IMR-90 (cell line): ENCODE results near the gene DPP8. TPM values are rescaled to one million over a fixed set of nuclear protein-coding genes. Genes with fewer than 3 reads are reported as not detected.

Source experiments
- ATAC-seq: fragments of 200-7000 bp; cut with Tn5 transposase; 2 replicates; pipeline ENCODE4 v1.9.1; 2020; ENCODE audit warnings: low read depth, mild to moderate bottlenecking, moderate library complexity
- BruUV-seq: library from RNA; stranded (reverse); fragments of 400-500 nt; replicated peaks from 2 replicates; lab custom pipeline; 2021; lab: Mats Ljungman, UMichigan
- CTCF ChIA-PET: fragments of 300-600 bp; formaldehyde crosslinking; extraction: SDS; loops from one replicate; lab custom pipeline; 2021; ENCODE audit warnings: antibody characterized with exemption; lab: Yijun Ruan, JAX
- POLR2A ChIA-PET: fragments of 300-600 bp; sonication (Branson Sonifier 250); formaldehyde crosslinking; loops from one replicate; lab custom pipeline; 2022; ENCODE audit warnings: antibody characterized with exemption; ENCODE audit not compliant: unreplicated experiment; lab: Charles Lee
- DNase-seq: peaks from one replicate; pipeline ENCODE4 v3.0.0; 2013
- H2AFZ ChIP-seq: replicated peaks from 2 replicates; pipeline ENCODE3; 2013; ENCODE audit warnings: low read length, mild to moderate bottlenecking; ENCODE audit not compliant: poor library complexity
- H2AK5ac ChIP-seq: 2 replicates; pipeline ENCODE4 v1.6.1; 2013; ENCODE audit warnings: low read depth, low read length, inconsistent platforms
- H2AK9ac ChIP-seq: replicated peaks from 2 replicates; pipeline ENCODE3; 2013; ENCODE audit warnings: mild to moderate bottlenecking, low read depth, low read length, moderate library complexity; ENCODE audit not compliant: poor library complexity
- H2BK120ac ChIP-seq: 2 replicates; pipeline ENCODE4 v1.6.1; 2013; ENCODE audit warnings: low read depth, low read length, inconsistent platforms
- H2BK15ac ChIP-seq: 3 replicates; pipeline ENCODE4 v1.6.1; 2013; ENCODE audit warnings: low read depth, low read length, inconsistent platforms
- H2BK20ac ChIP-seq: 2 replicates; pipeline ENCODE4 v1.6.1; 2013; ENCODE audit warnings: low read depth, mild to moderate bottlenecking, inconsistent platforms, low read length, moderate library complexity
- H2BK5ac ChIP-seq: 2 replicates; pipeline ENCODE4 v1.6.1; 2013; ENCODE audit warnings: mild to moderate bottlenecking, low read depth, low read length, inconsistent platforms; ENCODE audit not compliant: poor library complexity, severe bottlenecking
- H3K14ac ChIP-seq: replicated peaks from 2 replicates; pipeline ENCODE4 v1.6.1; 2013; ENCODE audit warnings: low read depth, low read length, inconsistent platforms
- H3K18ac ChIP-seq: 2 replicates; pipeline ENCODE4 v1.6.1; 2013; ENCODE audit warnings: low read depth, low read length, control low read depth
- H3K23ac ChIP-seq: 2 replicates; pipeline ENCODE4 v1.6.1; 2013; ENCODE audit warnings: low read depth, low read length, inconsistent platforms
- H3K27ac ChIP-seq: 2 replicates; pipeline ENCODE4 v1.5.1; 2013; ENCODE audit warnings: mild to moderate bottlenecking, control low read depth, low read length; ENCODE audit not compliant: insufficient read depth
- H3K27me3 ChIP-seq: 2 replicates; pipeline ENCODE4 v1.6.1; 2013; ENCODE audit warnings: low read length; ENCODE audit not compliant: control insufficient read depth, insufficient read depth
- H3K36me3 ChIP-seq: 2 replicates; pipeline ENCODE4 v1.6.1; 2013; ENCODE audit warnings: low read length, mixed read lengths; ENCODE audit not compliant: control insufficient read depth, insufficient read depth
- H3K4ac ChIP-seq: 2 replicates; pipeline ENCODE4 v1.6.1; 2013; ENCODE audit warnings: low read depth, low read length, inconsistent platforms
- H3K4me1 ChIP-seq: 2 replicates; pipeline ENCODE4 v1.6.1; 2013; ENCODE audit warnings: low read length, mixed read lengths; ENCODE audit not compliant: control insufficient read depth, insufficient read depth
- H3K4me2 ChIP-seq: 2 replicates; pipeline ENCODE4 v1.6.1; 2013; ENCODE audit warnings: low read depth, mild to moderate bottlenecking, control low read depth, low read length, moderate library complexity
- H3K4me3 ChIP-seq: 2 replicates; pipeline ENCODE4 v1.5.1; 2013; ENCODE audit warnings: low read depth, mild to moderate bottlenecking, control low read depth, low read length, moderate library complexity; ENCODE audit not compliant: insufficient read depth
- H3K56ac ChIP-seq: 2 replicates; pipeline ENCODE4 v1.6.1; 2013; ENCODE audit warnings: low read length, inconsistent platforms; ENCODE audit not compliant: insufficient read depth; ENCODE audit errors: extremely low read depth
- H3K79me1 ChIP-seq, 2 experiments: 2 replicates each; pipeline ENCODE4 v1.6.1; 2013; ENCODE audit warnings: low read length in 2 of 2, inconsistent platforms in 1 of 2, low read depth in 1 of 2
- H3K9ac ChIP-seq: 2 replicates; pipeline ENCODE4 v1.6.1; 2013; ENCODE audit warnings: low read depth, low read length, control low read depth
- H3K9me1 ChIP-seq: 2 replicates; pipeline ENCODE4 v1.6.1; 2013; ENCODE audit warnings: low read length, inconsistent platforms; ENCODE audit not compliant: insufficient read depth
- H3K9me3 ChIP-seq: 2 replicates; pipeline ENCODE4 v1.6.1; 2013; ENCODE audit warnings: low read length; ENCODE audit not compliant: control insufficient read depth, insufficient read depth
- H4K20me1 ChIP-seq: 2 replicates; pipeline ENCODE4 v1.6.1; 2013; ENCODE audit warnings: low read length, inconsistent platforms; ENCODE audit not compliant: insufficient read depth
- H4K5ac ChIP-seq: 2 replicates; pipeline ENCODE4 v1.6.1; 2013; ENCODE audit warnings: mild to moderate bottlenecking, low read depth, low read length, control low read depth
- H4K8ac ChIP-seq, 2 experiments: 2 replicates each; pipeline ENCODE4 v1.6.1; 2013; ENCODE audit warnings: low read depth in 2 of 2, low read length in 2 of 2, control low read depth in 1 of 2, inconsistent platforms in 1 of 2
- H4K91ac ChIP-seq: 2 replicates; pipeline ENCODE4 v1.6.1; 2013; ENCODE audit warnings: low read depth, low read length, inconsistent platforms; ENCODE audit not compliant: insufficient read depth
- BHLHE40 ChIP-seq: fragments of 150-350 bp; IDR thresholded peaks from 2 replicates; pipeline ENCODE4 v1.6.1; 2016; ENCODE audit warnings: mild to moderate bottlenecking, low read depth, low read length
- CHD1 ChIP-seq: IDR thresholded peaks from 2 replicates; pipeline ENCODE4 v1.6.1; 2012; ENCODE audit warnings: low read depth, low read length, improper control_type of control experiment
- FOS ChIP-seq: fragments of 150-350 bp; IDR thresholded peaks from 2 replicates; pipeline ENCODE4 v1.6.1; 2016; ENCODE audit warnings: low read depth, low read length
- MAFK ChIP-seq: IDR thresholded peaks from 2 replicates; pipeline ENCODE4 v1.6.1; 2012; ENCODE audit warnings: low read depth, low read length, improper control_type of control experiment
- MAZ ChIP-seq: IDR thresholded peaks from 2 replicates; pipeline ENCODE4 v1.6.1; 2012; ENCODE audit warnings: low read depth, mild to moderate bottlenecking, low read length, improper control_type of control experiment, moderate library complexity, borderline replicate concordance
- MXI1 ChIP-seq: IDR thresholded peaks from 2 replicates; pipeline ENCODE4 v1.6.1; 2012; ENCODE audit warnings: low read depth, mild to moderate bottlenecking, low read length, moderate library complexity, borderline replicate concordance
- NFE2L2 ChIP-seq: fragments of 150-350 bp; IDR thresholded peaks from 2 replicates; pipeline ENCODE4 v1.6.1; 2016; ENCODE audit warnings: low read depth, mild to moderate bottlenecking, low read length
- POLR2A ChIP-seq: IDR thresholded peaks from 2 replicates; pipeline ENCODE4 v1.6.1; 2012; ENCODE audit warnings: mild to moderate bottlenecking, low read depth, low read length
- RFX5 ChIP-seq: IDR thresholded peaks from 2 replicates; pipeline ENCODE4 v1.8.0; 2012; ENCODE audit warnings: low read depth, mild to moderate bottlenecking, low read length, moderate library complexity
- SMC3 ChIP-seq: fragments of 150-350 bp; IDR thresholded peaks from 2 replicates; pipeline ENCODE4 v1.6.1; 2016; ENCODE audit warnings: low read depth, mild to moderate bottlenecking, antibody characterized with exemption, low read length, moderate library complexity
- WGBS, 2 experiments: methylation state at CpG; one replicate each; pipeline versions ENCODE4 v1.1.5 to v1.1.7; 2013; ENCODE audit warnings: missing lambda C conversion rate in 2 of 2; ENCODE audit not compliant: insufficient read length in 1 of 2; ENCODE audit errors: extremely low coverage in 2 of 2; 5-methylcytosine and 5-hydroxymethylcytosine counted together
- dilution Hi-C: fragments of 300-500 bp; cut with HindIII; formaldehyde crosslinking; loops from one replicate; pipeline ENCODE4 v1.14.3; 2018; ENCODE audit warnings: low sequenced_read_pairs; ENCODE audit not compliant: unreplicated experiment
- in situ Hi-C: fragments of 300-500 bp; cut with MboI; formaldehyde crosslinking; loops from 3 replicates; pipeline ENCODE4 v1.14.3; 2019; ENCODE audit warnings: low sequenced_read_pairs, inconsistent platforms, mixed read lengths
- intact Hi-C: fragments of 100-400 bp; cut with micrococcal nuclease; formaldehyde crosslinking; loops from 2 replicates; pipeline ENCODE4 v1.10.0; 2022
- polyA plus RNA-seq, 3 experiments: library from polyadenylated mRNA; depleted of rRNA; stranded (reverse); fragments of >200 nt; gene quantifications; 2 replicates each; pipeline ENCODE4 v1.2.3, GENCODE V29; 2012; ENCODE audit warnings: low replicate concordance in 1 of 3
- total RNA-seq: library from RNA; depleted of rRNA; stranded (reverse); fragments of >200 nt; gene quantifications from 2 replicates; pipeline ENCODE4 v1.2.3, GENCODE V29; 2012
- TF ChIP-seq, protein P1 (sequence below): conservative IDR thresholded peaks from 2 replicates; pipeline ENCODE4 v1.5.1; 2012; ENCODE audit warnings: mild to moderate bottlenecking, low read depth, low read length, improper control_type of control experiment
- TF ChIP-seq, protein P2 (sequence below): fragments of 150-350 bp; IDR thresholded peaks from 2 replicates; pipeline ENCODE4 v1.6.1; 2017; ENCODE audit warnings: mild to moderate bottlenecking, antibody characterized with exemption, low read length, low read depth

Gene DPP8
- total and polyA plus RNA-seq, 2 of the 4 experiments (the other 2 are of a cell fraction): 10.7 to 29.4 TPM

DNA sequence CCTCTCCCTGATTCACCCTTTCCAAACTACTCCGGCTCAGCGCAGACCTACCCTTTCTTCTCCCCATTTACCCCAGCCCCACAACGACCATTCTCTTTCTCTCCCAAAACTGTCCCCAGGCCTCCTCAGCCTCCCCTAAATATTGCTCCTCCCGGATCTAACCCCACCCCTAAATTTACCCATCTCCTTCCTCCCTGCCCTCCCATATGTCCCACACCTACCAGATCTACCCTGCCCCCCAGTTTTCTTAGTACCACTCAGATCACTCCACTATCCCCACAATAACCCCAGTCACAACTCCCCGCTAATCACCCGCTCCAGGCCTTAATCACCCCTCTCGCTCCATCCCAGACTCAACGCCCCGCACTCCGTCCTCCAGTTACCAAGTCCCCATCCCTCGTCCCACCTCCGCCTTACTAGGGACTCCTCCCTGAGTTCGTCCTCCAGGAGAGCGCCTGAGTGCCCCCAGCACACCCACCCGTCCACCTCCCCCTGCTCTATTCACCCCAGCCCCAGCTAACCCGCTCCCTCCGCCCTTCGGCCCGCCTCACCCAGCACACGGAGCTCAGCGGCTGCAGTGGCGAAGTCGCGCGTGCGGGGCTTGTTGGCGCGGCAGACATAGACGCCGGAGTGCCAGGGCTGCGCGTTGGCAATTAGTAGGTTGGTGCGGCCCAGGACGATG, 121.1 kb downstream of the DPP8 start:
- H3K18ac ChIP-seq: no peak overlapping the region
- ATAC-seq: no peak
- H3K4me2 ChIP-seq: no peak overlapping the region
- H3K9me3 ChIP-seq: no peaks in the 10 kb centered on the region
- no TSS peak for BruUV-seq
- H3K4ac ChIP-seq: no peak overlapping the region
- H3K27me3 ChIP-seq: peaks cover 37% of the 10 kb centered on the region
- DNase-seq: no peak
- H2AK9ac ChIP-seq: no peak overlapping the region
- H3K14ac ChIP-seq: no peak overlapping the region
- CTCF ChIA-PET: no interaction called here
- H2BK20ac ChIP-seq: no peak overlapping the region
- intact Hi-C loops: no loop called here
- POLR2A ChIA-PET: no interaction called here
- H4K8ac ChIP-seq: no peak overlapping the region
- no peak overlapping the region for H2BK15ac ChIP-seq
- H4K5ac ChIP-seq: no peak overlapping the region
- no peak overlapping the region for H3K23ac ChIP-seq
- H3K9ac ChIP-seq: no peak overlapping the region
- no peak overlapping the region for H4K91ac ChIP-seq
- no peak overlapping the region for H3K27ac ChIP-seq
- H3K4me3 ChIP-seq: no peak overlapping the region
- no peak overlapping the region for H2AK5ac ChIP-seq
- in situ Hi-C loops: no loop called here
- dilution Hi-C loops: no loop called here
- WGBS, 2 experiments: 66% methylated on average over 11 of the region's 34 CpGs; no CpG with 5 or more reads in 1 of the 2 experiments
- TF ChIP-seq, protein P1, sequence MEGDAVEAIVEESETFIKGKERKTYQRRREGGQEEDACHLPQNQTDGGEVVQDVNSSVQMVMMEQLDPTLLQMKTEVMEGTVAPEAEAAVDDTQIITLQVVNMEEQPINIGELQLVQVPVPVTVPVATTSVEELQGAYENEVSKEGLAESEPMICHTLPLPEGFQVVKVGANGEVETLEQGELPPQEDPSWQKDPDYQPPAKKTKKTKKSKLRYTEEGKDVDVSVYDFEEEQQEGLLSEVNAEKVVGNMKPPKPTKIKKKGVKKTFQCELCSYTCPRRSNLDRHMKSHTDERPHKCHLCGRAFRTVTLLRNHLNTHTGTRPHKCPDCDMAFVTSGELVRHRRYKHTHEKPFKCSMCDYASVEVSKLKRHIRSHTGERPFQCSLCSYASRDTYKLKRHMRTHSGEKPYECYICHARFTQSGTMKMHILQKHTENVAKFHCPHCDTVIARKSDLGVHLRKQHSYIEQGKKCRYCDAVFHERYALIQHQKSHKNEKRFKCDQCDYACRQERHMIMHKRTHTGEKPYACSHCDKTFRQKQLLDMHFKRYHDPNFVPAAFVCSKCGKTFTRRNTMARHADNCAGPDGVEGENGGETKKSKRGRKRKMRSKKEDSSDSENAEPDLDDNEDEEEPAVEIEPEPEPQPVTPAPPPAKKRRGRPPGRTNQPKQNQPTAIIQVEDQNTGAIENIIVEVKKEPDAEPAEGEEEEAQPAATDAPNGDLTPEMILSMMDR: no peak
- TF ChIP-seq MAFK (no peak), SMC3 (no peak), MXI1 (no peak), POLR2A (no peak), NFE2L2 (no peak), BHLHE40 (no peak), FOS (no peak), RFX5 (no peak), MAZ (no peak), CHD1 (no peak)
- TF ChIP-seq, protein P2, sequence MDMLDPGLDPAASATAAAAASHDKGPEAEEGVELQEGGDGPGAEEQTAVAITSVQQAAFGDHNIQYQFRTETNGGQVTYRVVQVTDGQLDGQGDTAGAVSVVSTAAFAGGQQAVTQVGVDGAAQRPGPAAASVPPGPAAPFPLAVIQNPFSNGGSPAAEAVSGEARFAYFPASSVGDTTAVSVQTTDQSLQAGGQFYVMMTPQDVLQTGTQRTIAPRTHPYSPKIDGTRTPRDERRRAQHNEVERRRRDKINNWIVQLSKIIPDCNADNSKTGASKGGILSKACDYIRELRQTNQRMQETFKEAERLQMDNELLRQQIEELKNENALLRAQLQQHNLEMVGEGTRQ: no peak
- no peak overlapping the region for H2AFZ ChIP-seq
- H3K9me1 ChIP-seq: no peaks in the 10 kb centered on the region; the same call in 1 of the 2 replicates
- no peaks in the 10 kb centered on the region for H3K4me1 ChIP-seq
- no peak overlapping the region for H3K56ac ChIP-seq
- H2BK5ac ChIP-seq: no peak overlapping the region
- no peaks in the 10 kb centered on the region for H4K20me1 ChIP-seq
- no peaks in the 10 kb centered on the region for H3K36me3 ChIP-seq
- no peak overlapping the region for H2BK120ac ChIP-seq
- H3K79me1 ChIP-seq: no peaks in the 10 kb centered on the region
